Activated T-cell treated with anti-CD3 and anti-CD28 coated beads, Interleukin-2, amount 50 U/mL, for 24 hours (primary cell): ENCODE measurements around the gene RRBP1.
A peak's percentile ranks its signal among the peaks of the same experiment; 100 is the strongest.

Experiments used
- DNase-seq: peaks from one replicate; pipeline ENCODE4 v3.0.0-alpha.2; 2020
- H3K27ac Mint-ChIP-seq: 2 replicates; pipeline ENCODE4 v1.8.0; 2020; ENCODE audit warnings: mild to moderate bottlenecking, mixed read lengths
- H3K27me3 Mint-ChIP-seq: 2 replicates; pipeline ENCODE4 v1.8.0; 2020; ENCODE audit warnings: mixed read lengths
- H3K36me3 Mint-ChIP-seq: 2 replicates; pipeline ENCODE4 v1.8.0; 2020; ENCODE audit warnings: low read depth, mixed read lengths
- H3K4me1 Mint-ChIP-seq: 2 replicates; pipeline ENCODE4 v1.8.0; 2020; ENCODE audit warnings: low read depth, mixed read lengths
- H3K4me3 Mint-ChIP-seq: 2 replicates; pipeline ENCODE4 v1.8.0; 2020; ENCODE audit warnings: mild to moderate bottlenecking, moderate library complexity, mixed read lengths
- H3K9me3 Mint-ChIP-seq: 2 replicates; pipeline ENCODE4 v1.8.0; 2020; ENCODE audit warnings: mixed read lengths

RRBP1 gene

DNA sequence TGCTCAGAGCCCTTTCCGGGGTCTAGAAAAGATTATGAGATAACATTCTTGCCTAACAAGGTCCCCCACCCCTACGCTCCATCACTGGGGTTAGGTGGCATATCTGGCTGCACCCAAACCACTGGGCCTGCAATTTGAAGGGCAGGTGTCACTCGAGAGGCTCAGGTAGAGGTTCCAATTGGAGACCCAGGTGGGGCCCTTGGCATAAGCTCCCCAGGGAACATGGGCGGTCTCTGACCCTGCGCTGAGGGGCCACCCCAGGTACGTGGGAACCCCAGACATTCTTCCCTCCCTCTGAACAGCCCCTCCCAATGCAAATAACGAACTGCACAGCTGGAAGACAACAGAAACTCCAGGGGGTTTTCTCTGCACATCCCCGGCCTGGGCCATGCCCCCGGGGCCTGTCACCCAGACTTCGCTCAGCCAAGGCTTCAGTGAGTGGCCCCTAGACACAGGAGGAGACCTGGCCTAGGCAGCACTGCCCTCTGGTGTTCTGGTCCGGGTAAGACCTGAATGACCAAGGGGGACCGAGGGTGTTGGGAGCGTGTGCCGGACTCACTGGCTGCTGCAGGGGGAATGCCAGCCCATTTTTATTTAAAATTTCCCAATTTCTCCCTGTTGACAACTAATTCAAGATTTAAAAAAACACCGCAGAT, 64.7 kb downstream of the RRBP1 start:
- Mint-ChIP-seq H3K27ac (no peak overlapping the region), H3K4me3 (no peak overlapping the region), H3K9me3 (no peaks in the 10 kb centered on the region), H3K36me3 (peaks cover 57% of the 10 kb centered on the region), H3K4me1 (peaks cover 6% of the 10 kb centered on the region), H3K27me3 (no peaks in the 10 kb centered on the region)
- DNase-seq = peak; percentile 65

GRCh38 chr20:17616480-17617211, 65.4 kb downstream of the RRBP1 start:
- Mint-ChIP-seq H3K4me1 (peaks cover 13% of the 10 kb centered on the region), H3K9me3 (no peaks in the 10 kb centered on the region), H3K27ac (no peak overlapping the region), H3K4me3 (no peak overlapping the region), H3K36me3 (peaks cover 50% of the 10 kb centered on the region), H3K27me3 (no peaks in the 10 kb centered on the region)
- peak; percentile 24 for DNase-seq

DNA sequence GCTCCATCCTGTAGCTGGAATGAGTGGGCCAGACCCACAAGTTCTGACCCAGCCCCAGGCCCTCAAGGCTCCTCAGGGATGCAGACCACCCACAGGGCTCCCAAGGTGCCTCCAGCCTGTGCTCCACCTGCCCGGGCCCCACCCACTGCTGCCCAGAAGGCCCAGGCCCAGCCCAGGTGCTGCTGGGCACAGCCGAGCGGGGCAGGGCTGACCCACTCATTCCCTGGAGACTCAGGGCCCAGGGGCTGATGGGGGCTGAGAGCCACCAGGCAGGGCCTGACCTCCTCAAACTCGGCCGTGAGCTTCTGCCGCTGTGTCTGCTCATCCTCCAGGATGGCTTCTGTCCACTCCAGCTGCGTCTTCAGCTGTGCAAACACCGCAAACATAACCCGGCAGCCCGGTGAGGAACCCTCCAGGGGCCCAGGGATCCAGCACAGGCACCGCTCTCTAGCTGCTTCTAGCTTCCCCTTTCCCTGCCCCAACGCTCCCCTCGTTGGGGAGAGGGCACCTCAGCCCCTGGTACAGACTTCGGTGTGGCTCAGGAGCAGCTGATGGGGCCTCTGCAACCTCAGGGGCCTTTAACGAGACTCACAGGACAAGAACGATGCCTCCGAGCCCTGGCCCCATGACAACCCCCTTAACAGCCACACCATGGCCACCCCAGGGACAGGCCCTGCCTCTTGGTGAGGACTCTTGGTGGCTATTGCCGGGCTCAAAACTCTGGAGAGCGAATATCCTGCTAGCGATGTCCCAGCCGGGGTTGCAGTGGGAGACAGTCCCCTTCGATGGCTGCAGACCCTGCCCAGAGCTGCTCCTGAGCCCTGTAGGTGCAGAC, 66.2 kb downstream of the RRBP1 start:
- peaks cover 21% of the 10 kb centered on the region for H3K4me1 Mint-ChIP-seq
- no peak overlapping the region for H3K27ac Mint-ChIP-seq
- no peak overlapping the region for H3K4me3 Mint-ChIP-seq
- H3K27me3 Mint-ChIP-seq = no peaks in the 10 kb centered on the region
- H3K36me3 Mint-ChIP-seq = peaks cover 42% of the 10 kb centered on the region
- no peaks in the 10 kb centered on the region for H3K9me3 Mint-ChIP-seq
- DNase-seq = peak; percentile 26

DNA sequence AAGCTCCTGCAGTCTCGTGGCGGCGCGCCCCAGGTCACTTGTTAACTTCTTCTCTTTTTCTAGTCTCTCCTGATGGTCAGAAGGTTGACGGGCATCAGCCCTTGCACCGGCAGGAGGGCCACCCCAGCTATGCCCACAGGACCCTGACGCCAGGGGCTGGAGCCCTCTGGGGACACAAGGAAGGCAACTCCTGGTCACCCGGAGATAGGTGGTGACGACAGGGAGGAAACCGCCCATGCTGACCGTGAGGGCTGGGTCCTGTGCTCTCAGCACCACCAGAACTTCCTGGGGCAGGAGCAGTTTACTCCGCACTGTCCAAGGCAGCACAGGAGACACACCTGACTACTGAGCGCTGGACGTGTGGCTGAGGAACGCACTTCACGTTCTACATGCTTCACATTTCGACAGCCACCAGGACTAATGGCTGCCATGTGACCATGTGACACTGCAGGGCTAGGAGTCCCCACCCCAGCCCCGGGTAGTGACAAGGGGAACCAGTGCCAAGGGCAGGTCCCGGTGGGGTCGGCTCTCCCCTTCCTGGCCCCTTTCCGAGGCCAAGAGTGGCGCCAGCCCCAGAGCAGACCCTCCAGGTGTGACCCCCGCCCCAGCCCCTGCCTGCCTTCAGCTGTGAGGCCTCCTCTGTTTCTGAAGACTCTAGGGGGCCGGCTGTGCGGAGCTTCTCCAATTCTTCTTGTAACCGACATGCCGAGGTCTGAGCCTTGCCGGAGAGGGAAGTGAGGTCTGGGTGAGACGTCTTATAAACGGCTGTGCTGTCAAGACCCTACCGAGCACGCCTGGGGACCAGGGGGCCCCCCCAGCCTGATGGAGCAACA, 67.0 kb downstream of the RRBP1 start:
- H3K9me3 Mint-ChIP-seq = no peaks in the 10 kb centered on the region
- DNase-seq = peak; percentile 27
- H3K4me1 Mint-ChIP-seq = peaks cover 29% of the 10 kb centered on the region
- H3K4me3 Mint-ChIP-seq = no peak overlapping the region
- H3K27ac Mint-ChIP-seq = peak overlapping the region; percentile 28
- peaks cover 36% of the 10 kb centered on the region for H3K36me3 Mint-ChIP-seq
- no peaks in the 10 kb centered on the region for H3K27me3 Mint-ChIP-seq

DNA sequence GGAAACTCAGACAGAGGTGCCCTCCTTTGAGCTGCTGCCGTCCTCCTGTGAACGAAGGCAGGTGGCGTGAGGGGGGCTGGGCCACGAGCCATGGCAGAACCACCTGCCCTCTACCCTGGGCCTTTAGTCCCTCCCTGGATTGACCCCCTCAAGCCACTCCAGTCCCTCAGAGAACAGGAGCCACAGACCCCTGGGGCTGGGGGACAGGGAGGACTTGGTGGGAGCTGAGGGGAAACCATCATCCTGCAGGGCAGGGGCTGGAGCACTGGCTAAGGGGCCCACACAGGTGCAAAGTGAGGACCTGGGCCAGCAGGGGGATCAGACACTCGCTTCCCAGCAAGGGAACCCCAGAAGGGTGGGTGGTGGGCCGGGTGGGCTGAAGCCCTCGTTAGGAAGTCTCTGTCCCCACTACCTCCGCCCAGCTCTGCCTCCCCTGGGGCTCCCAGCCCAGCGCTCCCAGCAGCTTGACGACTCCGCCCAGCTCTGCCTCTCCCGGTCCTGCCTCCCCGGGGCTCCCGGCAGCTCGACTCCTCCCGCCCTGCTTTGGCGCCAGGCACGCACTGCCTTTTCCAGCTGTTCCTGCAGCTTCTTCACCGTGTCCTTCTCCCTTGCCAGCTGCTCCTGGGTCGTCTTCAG, 67.7 kb downstream of the RRBP1 start:
- Mint-ChIP-seq H3K27ac (peak overlapping the region; percentile 28), H3K4me1 (peaks cover 37% of the 10 kb centered on the region), H3K4me3 (no peak overlapping the region), H3K36me3 (peaks cover 32% of the 10 kb centered on the region), H3K27me3 (no peaks in the 10 kb centered on the region), H3K9me3 (no peaks in the 10 kb centered on the region)
- DNase-seq = peak; percentile 28

- no peak overlapping the region for H3K4me3 Mint-ChIP-seq
- H3K4me1 Mint-ChIP-seq = peaks cover 40% of the 10 kb centered on the region
- no peaks in the 10 kb centered on the region for H3K9me3 Mint-ChIP-seq
- H3K27ac Mint-ChIP-seq = peak overlapping the region; percentile 11
- H3K36me3 Mint-ChIP-seq = peaks cover 28% of the 10 kb centered on the region
- no peaks in the 10 kb centered on the region for H3K27me3 Mint-ChIP-seq
- peak; percentile 28 for DNase-seq
Observed at GRCh38 chr20:17613328-17614175, 68.5 kb downstream of the RRBP1 start.

- peak overlapping the region; percentile 92 for H3K27ac Mint-ChIP-seq
- peaks cover 25% of the 10 kb centered on the region for H3K36me3 Mint-ChIP-seq
- H3K4me3 Mint-ChIP-seq = no peak overlapping the region
- no peaks in the 10 kb centered on the region for H3K9me3 Mint-ChIP-seq
- peak; percentile 25 for DNase-seq
- H3K4me1 Mint-ChIP-seq = peaks cover 40% of the 10 kb centered on the region
- no peaks in the 10 kb centered on the region for H3K27me3 Mint-ChIP-seq
Observed at GRCh38 chr20:17612992-17613327, 69.1 kb downstream of the RRBP1 start.

DNA sequence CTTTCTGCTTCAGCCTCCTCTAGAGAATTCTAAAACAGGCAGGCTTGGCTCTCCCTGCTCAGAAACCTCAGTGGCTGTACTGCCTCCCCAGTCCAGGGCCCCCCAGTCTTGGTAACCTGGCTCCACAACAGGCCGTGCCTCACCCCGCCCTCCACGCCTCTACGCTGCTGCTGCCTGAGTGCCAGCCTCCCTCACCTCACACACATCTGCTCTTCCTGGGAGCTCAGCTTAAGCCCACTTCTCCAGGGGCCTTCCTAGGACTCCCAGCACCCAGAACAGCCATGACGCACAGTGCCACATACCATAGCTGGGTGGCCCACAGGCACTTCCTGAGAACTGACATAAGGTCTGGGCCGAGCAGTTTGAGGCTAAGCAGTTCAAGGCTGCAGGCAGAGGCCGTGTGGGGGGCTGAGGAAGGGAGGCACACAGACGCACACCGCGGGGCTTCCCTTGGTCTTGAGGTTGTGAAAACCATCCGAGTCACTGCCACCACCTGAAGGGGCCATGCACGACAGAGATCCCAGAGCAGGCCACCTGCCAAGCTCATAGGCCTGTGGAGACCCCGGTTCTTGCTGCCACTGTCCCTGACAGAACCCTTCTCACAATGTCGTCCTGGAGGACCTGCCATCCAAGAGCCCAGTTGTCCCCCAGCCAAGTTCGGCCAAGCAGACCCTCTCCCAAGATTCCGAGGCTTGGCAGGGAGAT, 69.6 kb downstream of the RRBP1 start:
- H3K27ac Mint-ChIP-seq = peak overlapping the region; percentile 92
- H3K9me3 Mint-ChIP-seq = no peaks in the 10 kb centered on the region
- peaks cover 40% of the 10 kb centered on the region for H3K4me1 Mint-ChIP-seq
- H3K36me3 Mint-ChIP-seq = peaks cover 25% of the 10 kb centered on the region
- DNase-seq = peak; percentile 63
- H3K4me3 Mint-ChIP-seq = peak overlapping the region; percentile 41
- no peaks in the 10 kb centered on the region for H3K27me3 Mint-ChIP-seq

- Mint-ChIP-seq H3K4me3 (peak overlapping the region; percentile 10), H3K4me1 (peaks cover 40% of the 10 kb centered on the region), H3K36me3 (peaks cover 25% of the 10 kb centered on the region), H3K27ac (peak overlapping the region; percentile 92), H3K27me3 (no peaks in the 10 kb centered on the region), H3K9me3 (no peaks in the 10 kb centered on the region)
- DNase-seq = peak; percentile 61
Observed at GRCh38 chr20:17611540-17612286, 70.3 kb downstream of the RRBP1 start.

DNA sequence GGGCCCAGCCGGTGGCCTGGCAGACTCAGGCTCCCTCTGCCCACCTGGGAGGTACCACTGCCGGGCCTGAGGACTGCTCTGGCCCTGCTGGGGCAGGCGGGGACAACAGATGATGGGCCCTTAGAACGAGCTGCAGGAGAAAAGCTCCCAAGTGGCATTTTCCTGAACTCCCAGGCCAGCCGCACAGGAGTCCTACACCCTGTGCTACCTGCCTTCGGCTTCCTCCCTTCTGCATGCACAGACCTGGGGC, 70.8 kb downstream of the RRBP1 start:
- Mint-ChIP-seq H3K9me3 (no peaks in the 10 kb centered on the region), H3K27me3 (no peaks in the 10 kb centered on the region), H3K36me3 (peaks cover 27% of the 10 kb centered on the region), H3K4me1 (peaks cover 40% of the 10 kb centered on the region), H3K27ac (peak overlapping the region; percentile 92), H3K4me3 (no peak overlapping the region)
- no peak for DNase-seq

DNA sequence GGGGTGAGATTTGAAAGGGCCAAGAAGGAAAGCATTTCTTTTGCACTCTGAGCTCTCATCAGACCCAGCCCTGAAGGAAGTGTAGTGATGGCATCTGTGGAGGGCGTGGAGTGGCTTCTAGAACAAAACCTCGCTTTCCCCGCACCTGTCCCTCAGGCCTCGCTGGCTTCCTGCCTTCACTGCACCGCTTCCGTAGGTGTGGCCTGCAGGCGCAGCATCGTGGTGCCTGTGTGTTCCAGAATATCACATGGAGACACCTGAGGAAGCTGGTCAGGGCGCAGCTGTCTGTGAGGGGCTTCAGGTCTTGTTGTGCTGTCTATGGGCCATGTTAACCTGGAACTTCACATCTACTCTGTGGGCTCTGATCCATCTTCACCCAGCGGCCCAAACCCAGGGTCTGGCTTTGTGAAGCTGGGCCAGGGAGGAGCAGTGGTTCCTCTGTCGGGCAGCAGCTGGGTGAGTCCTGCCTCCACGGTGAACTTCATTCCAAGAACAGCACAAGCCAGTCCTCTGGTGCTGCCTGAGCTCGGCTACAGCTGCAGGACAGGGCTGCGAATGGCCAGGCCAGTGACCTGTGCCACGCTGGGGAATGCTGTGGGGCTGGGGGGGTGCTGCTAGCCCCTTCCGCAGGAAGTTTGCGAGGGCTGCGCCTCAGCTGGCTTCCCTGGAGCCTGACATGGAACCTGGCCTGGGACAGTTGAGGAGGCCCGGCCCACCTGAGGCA, 71.3 kb downstream of the RRBP1 start:
- Mint-ChIP-seq H3K36me3 (peaks cover 29% of the 10 kb centered on the region), H3K27me3 (no peaks in the 10 kb centered on the region), H3K4me3 (peak overlapping the region; percentile 27), H3K4me1 (peaks cover 40% of the 10 kb centered on the region), H3K27ac (peak overlapping the region; percentile 80), H3K9me3 (no peaks in the 10 kb centered on the region)
- peak; percentile 74 for DNase-seq

DNA sequence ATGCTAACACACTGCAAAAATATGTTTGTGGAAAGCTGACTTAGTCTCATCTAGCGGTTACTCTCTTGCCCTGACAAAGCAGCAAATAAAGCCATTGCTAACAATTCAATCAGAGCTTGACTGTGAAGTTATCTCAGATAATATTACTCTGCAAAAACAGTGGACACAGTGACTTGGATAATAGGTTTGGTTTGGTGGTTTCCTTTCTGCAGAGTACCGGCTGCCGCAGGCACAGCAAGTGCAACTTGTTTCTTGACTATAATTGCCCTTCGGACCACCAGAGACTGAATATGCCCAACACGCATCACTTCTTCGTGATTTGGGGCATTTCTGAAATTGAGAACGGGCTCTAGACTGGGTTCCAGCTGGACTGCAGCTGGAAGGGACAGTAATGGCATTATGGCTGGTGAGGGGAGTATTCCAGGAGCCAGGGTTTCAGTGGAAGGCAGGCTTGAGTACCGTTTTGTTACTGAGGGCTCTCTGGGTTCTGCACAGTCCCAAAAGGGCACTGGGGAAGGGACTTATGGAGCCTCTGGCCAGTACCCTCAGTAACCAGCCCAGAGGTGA, 72.1 kb downstream of the RRBP1 start:
- no peaks in the 10 kb centered on the region for H3K27me3 Mint-ChIP-seq
- H3K9me3 Mint-ChIP-seq = no peaks in the 10 kb centered on the region
- peaks cover 40% of the 10 kb centered on the region for H3K4me1 Mint-ChIP-seq
- DNase-seq = no peak
- H3K4me3 Mint-ChIP-seq = no peak overlapping the region
- peaks cover 34% of the 10 kb centered on the region for H3K36me3 Mint-ChIP-seq
- peak overlapping the region; percentile 80 for H3K27ac Mint-ChIP-seq
